Liver (tissue), 9 donors: Measurements from ENCODE around the gene C1orf52. TPM values are rescaled to one million over a fixed set of nuclear protein-coding genes. Genes with fewer than 3 reads are reported as not detected.

Source experiments
- DNase-seq: peaks from one replicate; pipeline ENCODE4 v3.0.0-alpha.2; 2017; ENCODE audit warnings: low spot score
- H3K27ac ChIP-seq, 2 donors: one replicate each; pipeline ENCODE4 v1.7.0; 2013; ENCODE audit warnings: inconsistent platforms in 2 of 2, low read length in 2 of 2, control low read depth in 1 of 2, low read depth in 1 of 2, mild to moderate bottlenecking in 1 of 2
- H3K27me3 ChIP-seq, 4 donors: one replicate each; pipeline versions ENCODE4 v1.6.1 to v1.7.0; 2013; ENCODE audit warnings: low read length in 3 of 4, inconsistent platforms in 1 of 4, mild to moderate bottlenecking in 1 of 4, moderate library complexity in 1 of 4; ENCODE audit not compliant: control insufficient read depth in 4 of 4, insufficient read depth in 4 of 4
- H3K36me3 ChIP-seq, 4 donors: one replicate each; pipeline versions ENCODE4 v1.6.1 to v1.7.0; 2013; ENCODE audit warnings: low read length in 3 of 4, mild to moderate bottlenecking in 3 of 4, low read depth in 1 of 4, moderate library complexity in 1 of 4; ENCODE audit not compliant: control insufficient read depth in 4 of 4, insufficient read depth in 3 of 4
- H3K4me1 ChIP-seq, 4 donors: one replicate each; pipeline versions ENCODE4 v1.6.1 to v1.7.0; 2013; ENCODE audit warnings: low read length in 3 of 4, mild to moderate bottlenecking in 3 of 4, moderate library complexity in 1 of 4; ENCODE audit not compliant: control insufficient read depth in 4 of 4, insufficient read depth in 4 of 4
- H3K4me3 ChIP-seq, 3 donors: one replicate each; pipeline versions ENCODE4 v1.6.1 to v1.7.0; 2013; ENCODE audit warnings: low read length in 3 of 3, control low read depth in 1 of 3, low read depth in 1 of 3, mild to moderate bottlenecking in 1 of 3
- H3K9ac ChIP-seq, 2 donors: one replicate each; pipeline ENCODE4 v1.7.0; 2013; ENCODE audit warnings: low read length in 2 of 2, mild to moderate bottlenecking in 2 of 2, moderate library complexity in 2 of 2, control low read depth in 1 of 2, low read depth in 1 of 2
- H3K9me3 ChIP-seq, 4 donors: one replicate each; pipeline versions ENCODE4 v1.6.1 to v1.7.0; 2013; ENCODE audit warnings: low read length in 3 of 4; ENCODE audit not compliant: control insufficient read depth in 4 of 4
- EGR1 ChIP-seq, 2 donors: IDR thresholded peaks; 2 replicates each; pipeline ENCODE4 v1.6.1; 2016 to 2018; ENCODE audit warnings: antibody characterized with exemption in 2 of 2, low read depth in 2 of 2
- FOXA1 ChIP-seq: IDR thresholded peaks from 2 replicates; pipeline ENCODE4 v1.6.1; 2016; ENCODE audit warnings: antibody characterized with exemption
- FOXA2 ChIP-seq: IDR thresholded peaks from 2 replicates; pipeline ENCODE4 v1.6.1; 2016; ENCODE audit warnings: antibody characterized with exemption
- GABPA ChIP-seq, 2 donors: IDR thresholded peaks in 1 of 2; conservative IDR thresholded peaks in 1 of 2; 2 replicates each; pipeline ENCODE4 v1.6.1; 2016; ENCODE audit warnings: antibody characterized with exemption in 2 of 2, mild to moderate bottlenecking in 1 of 2, moderate library complexity in 1 of 2
- HNF4A ChIP-seq, 2 donors: conservative IDR thresholded peaks; 2 replicates each; pipeline ENCODE4 v1.6.1; 2016; ENCODE audit warnings: antibody characterized with exemption in 2 of 2, mild to moderate bottlenecking in 2 of 2
- HNF4G ChIP-seq: IDR thresholded peaks from 2 replicates; pipeline ENCODE4 v1.6.1; 2016; ENCODE audit warnings: antibody characterized with exemption
- JUND ChIP-seq, 2 donors: IDR thresholded peaks; 2 replicates each; pipeline ENCODE4 v1.6.1; 2016; ENCODE audit warnings: antibody characterized with exemption in 2 of 2
- NR2F2 ChIP-seq: IDR thresholded peaks from 2 replicates; pipeline ENCODE4 v1.6.1; 2016; ENCODE audit warnings: antibody characterized with exemption
- RAD21 ChIP-seq, 2 donors: IDR thresholded peaks; 2 replicates each; pipeline ENCODE4 v1.6.1; 2016; ENCODE audit warnings: antibody characterized with exemption in 2 of 2, mild to moderate bottlenecking in 2 of 2
- RXRA ChIP-seq, 2 donors: IDR thresholded peaks; 2 replicates each; pipeline ENCODE4 v1.6.1; 2017 to 2018; ENCODE audit warnings: antibody characterized with exemption in 2 of 2, mild to moderate bottlenecking in 1 of 2
- SP1 ChIP-seq: IDR thresholded peaks from 2 replicates; pipeline ENCODE4 v1.6.1; 2018; ENCODE audit warnings: antibody characterized with exemption, mild to moderate bottlenecking
- TAF1 ChIP-seq: conservative IDR thresholded peaks from 2 replicates; pipeline ENCODE4 v1.6.1; 2016; ENCODE audit warnings: antibody characterized with exemption, mild to moderate bottlenecking
- YY1 ChIP-seq: IDR thresholded peaks from 2 replicates; pipeline ENCODE4 v1.6.1; 2016; ENCODE audit warnings: antibody characterized with exemption, mild to moderate bottlenecking
- WGBS: extraction: QIAGEN DNeasy Blood & Tissue Kit; methylation state at CpG from one replicate; pipeline ENCODE4 v1.1.7; 2013; 5-methylcytosine and 5-hydroxymethylcytosine counted together
- polyA plus RNA-seq, 2 donors: library from polyadenylated mRNA; stranded (reverse) in 1 of 2; unstranded in 1 of 2; fragments of 200-250 nt in 1 of 2; fragments of >200 nt in 1 of 2; fragmentation: Nextera tagmentation in 1 of 2; extraction: Ambion mirVana in 1 of 2; gene quantifications; one replicate each; pipeline versions ENCODE4 v1.2.1 to v1.2.3, GENCODE V29; 2013 to 2015
- total RNA-seq, 2 donors: library from RNA; depleted of rRNA; stranded (reverse); fragments of >200 nt; gene quantifications; one replicate each; pipeline ENCODE4 v1.2.3, GENCODE V29; 2014
- TF ChIP-seq, protein P1 (sequence below): IDR thresholded peaks from 2 replicates; pipeline ENCODE4 v1.6.1; 2016; ENCODE audit warnings: antibody characterized with exemption
- TF ChIP-seq, protein P2 (sequence below): IDR thresholded peaks from 2 replicates; pipeline ENCODE4 v1.6.1; 2016; ENCODE audit warnings: antibody characterized with exemption
- TF ChIP-seq, protein P3 (sequence below): IDR thresholded peaks from 2 replicates; pipeline ENCODE4 v1.6.1; 2016; ENCODE audit warnings: antibody characterized with exemption, mild to moderate bottlenecking
- TF ChIP-seq, protein P4 (sequence below): IDR thresholded peaks from 2 replicates; pipeline ENCODE4 v1.6.1; 2016; ENCODE audit warnings: antibody characterized with exemption
- TF ChIP-seq, protein P5 (sequence below): fragments of 150-350 bp; IDR thresholded peaks from 2 replicates; pipeline ENCODE4 v1.5.1; 2017; ENCODE audit warnings: improper control_type of control experiment, low read depth, low read length; ENCODE audit not compliant: missing input control
- donor health status: healthy.
- donor health status: healthy.
- donor health status: healthy.
- donor health status: healthy.
- donor health status: healthy.

The C1orf52 gene
- total and polyA plus RNA-seq, 4 donors = 6.1 to 10.9 (median 7.3) TPM

DNA sequence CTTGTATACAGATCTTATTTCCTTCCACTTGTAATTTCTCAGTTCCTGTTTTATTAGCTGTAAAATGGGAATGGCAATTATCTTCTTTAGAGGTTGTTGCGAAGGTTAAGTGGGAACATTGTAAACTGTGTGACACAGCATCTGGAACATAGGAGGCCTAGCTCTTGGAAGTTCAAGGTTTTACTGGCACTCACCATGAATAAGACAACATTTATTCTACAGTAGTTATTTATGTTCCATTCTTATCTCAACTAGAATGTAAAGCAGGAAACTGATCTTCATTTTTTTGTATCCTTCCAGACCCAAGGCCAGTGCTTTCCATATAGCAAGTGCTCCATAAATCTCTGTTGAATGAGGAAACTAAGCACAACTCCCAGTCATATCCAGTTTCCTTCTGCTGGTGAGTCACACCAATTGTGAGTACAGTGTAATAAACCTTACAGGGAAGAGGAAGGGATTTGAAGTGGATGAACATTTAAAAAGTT, 15.5 kb upstream of the C1orf52 start:
- Histone ChIP-seq H3K27me3 (no peaks in the 10 kb centered on the region), H3K9ac (peak overlapping the region in 1 of 2 donors; percentile 96), H3K4me1 (peaks cover 1 to 35% (median 22%) of the 10 kb centered on the region in 4 donors), H3K36me3 (peaks cover 0 to 4% (median 0%) of the 10 kb centered on the region in 4 donors), H3K4me3 (peak overlapping the region in 2 of 3 donors; percentile 80 to 95), H3K9me3 (no peaks in the 10 kb centered on the region), H3K27ac (peak overlapping the region; percentile 23 to 90)
- no peak for DNase-seq
- TF ChIP-seq GABPA (IDR thresholded peaks at IDR 0.05 in 1 of 2, conservative IDR thresholded peaks at IDR 0.05 in 1 of 2) (no peak), JUND (IDR thresholded peaks at IDR 0.05) (peak in 1 of 2 donors; percentile 32)
- 66% methylated on average over 1 of the region's 1 CpG for WGBS

DNA sequence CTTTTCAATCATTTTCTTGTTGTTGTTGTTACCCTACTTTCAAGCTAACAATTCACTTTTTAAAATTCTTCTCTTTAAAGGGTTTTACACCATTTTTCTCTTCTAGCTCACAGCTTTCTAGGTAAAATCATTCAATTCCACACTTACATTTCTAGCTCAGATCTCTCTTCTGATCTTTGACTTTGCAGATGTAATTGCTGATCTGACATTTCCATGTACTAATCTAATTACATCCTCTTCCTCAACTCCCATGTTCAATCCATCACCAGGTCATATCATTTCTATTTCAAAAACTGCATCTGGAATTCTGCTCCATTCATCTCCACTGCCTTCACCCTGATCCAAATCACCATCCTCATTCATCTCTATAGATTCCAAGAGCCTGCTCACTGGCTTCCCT, 13.9 kb upstream of the C1orf52 start:
- Histone ChIP-seq H3K4me3 (no peak overlapping the region), H3K27me3 (no peaks in the 10 kb centered on the region), H3K4me1 (peaks cover 7 to 48% (median 32%) of the 10 kb centered on the region in 4 donors), H3K36me3 (peaks cover 0 to 10% (median 5%) of the 10 kb centered on the region in 4 donors), H3K27ac (no peak overlapping the region), H3K9me3 (no peaks in the 10 kb centered on the region), H3K9ac (no peak overlapping the region)
- DNase-seq = no peak
- TF ChIP-seq EGR1 (IDR thresholded peaks at IDR 0.05; ENCODE audit: low read depth in 2 of 2) = no peak
- no peak for TF ChIP-seq RAD21 (IDR thresholded peaks at IDR 0.05)
- no peak for TF ChIP-seq FOXA1
- TF ChIP-seq, protein P1, sequence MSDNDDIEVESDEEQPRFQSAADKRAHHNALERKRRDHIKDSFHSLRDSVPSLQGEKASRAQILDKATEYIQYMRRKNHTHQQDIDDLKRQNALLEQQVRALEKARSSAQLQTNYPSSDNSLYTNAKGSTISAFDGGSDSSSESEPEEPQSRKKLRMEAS = no peak
- TF ChIP-seq, protein P2, sequence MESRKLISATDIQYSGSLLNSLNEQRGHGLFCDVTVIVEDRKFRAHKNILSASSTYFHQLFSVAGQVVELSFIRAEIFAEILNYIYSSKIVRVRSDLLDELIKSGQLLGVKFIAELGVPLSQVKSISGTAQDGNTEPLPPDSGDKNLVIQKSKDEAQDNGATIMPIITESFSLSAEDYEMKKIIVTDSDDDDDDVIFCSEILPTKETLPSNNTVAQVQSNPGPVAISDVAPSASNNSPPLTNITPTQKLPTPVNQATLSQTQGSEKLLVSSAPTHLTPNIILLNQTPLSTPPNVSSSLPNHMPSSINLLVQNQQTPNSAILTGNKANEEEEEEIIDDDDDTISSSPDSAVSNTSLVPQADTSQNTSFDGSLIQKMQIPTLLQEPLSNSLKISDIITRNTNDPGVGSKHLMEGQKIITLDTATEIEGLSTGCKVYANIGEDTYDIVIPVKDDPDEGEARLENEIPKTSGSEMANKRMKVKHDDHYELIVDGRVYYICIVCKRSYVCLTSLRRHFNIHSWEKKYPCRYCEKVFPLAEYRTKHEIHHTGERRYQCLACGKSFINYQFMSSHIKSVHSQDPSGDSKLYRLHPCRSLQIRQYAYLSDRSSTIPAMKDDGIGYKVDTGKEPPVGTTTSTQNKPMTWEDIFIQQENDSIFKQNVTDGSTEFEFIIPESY = no peak
- no peak for TF ChIP-seq TAF1
- TF ChIP-seq SP1 = no peak
- TF ChIP-seq FOXA2 = no peak
- TF ChIP-seq HNF4A (conservative IDR thresholded peaks at IDR 0.05) = no peak
- no peak for TF ChIP-seq NR2F2
- no peak for TF ChIP-seq GABPA (IDR thresholded peaks at IDR 0.05 in 1 of 2, conservative IDR thresholded peaks at IDR 0.05 in 1 of 2)
- no peak for TF ChIP-seq JUND (IDR thresholded peaks at IDR 0.05)
- TF ChIP-seq, protein P3, sequence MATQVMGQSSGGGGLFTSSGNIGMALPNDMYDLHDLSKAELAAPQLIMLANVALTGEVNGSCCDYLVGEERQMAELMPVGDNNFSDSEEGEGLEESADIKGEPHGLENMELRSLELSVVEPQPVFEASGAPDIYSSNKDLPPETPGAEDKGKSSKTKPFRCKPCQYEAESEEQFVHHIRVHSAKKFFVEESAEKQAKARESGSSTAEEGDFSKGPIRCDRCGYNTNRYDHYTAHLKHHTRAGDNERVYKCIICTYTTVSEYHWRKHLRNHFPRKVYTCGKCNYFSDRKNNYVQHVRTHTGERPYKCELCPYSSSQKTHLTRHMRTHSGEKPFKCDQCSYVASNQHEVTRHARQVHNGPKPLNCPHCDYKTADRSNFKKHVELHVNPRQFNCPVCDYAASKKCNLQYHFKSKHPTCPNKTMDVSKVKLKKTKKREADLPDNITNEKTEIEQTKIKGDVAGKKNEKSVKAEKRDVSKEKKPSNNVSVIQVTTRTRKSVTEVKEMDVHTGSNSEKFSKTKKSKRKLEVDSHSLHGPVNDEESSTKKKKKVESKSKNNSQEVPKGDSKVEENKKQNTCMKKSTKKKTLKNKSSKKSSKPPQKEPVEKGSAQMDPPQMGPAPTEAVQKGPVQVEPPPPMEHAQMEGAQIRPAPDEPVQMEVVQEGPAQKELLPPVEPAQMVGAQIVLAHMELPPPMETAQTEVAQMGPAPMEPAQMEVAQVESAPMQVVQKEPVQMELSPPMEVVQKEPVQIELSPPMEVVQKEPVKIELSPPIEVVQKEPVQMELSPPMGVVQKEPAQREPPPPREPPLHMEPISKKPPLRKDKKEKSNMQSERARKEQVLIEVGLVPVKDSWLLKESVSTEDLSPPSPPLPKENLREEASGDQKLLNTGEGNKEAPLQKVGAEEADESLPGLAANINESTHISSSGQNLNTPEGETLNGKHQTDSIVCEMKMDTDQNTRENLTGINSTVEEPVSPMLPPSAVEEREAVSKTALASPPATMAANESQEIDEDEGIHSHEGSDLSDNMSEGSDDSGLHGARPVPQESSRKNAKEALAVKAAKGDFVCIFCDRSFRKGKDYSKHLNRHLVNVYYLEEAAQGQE = no peak
- no peak for TF ChIP-seq RXRA (IDR thresholded peaks at IDR 0.05)
- TF ChIP-seq YY1 = no peak
- no peak for TF ChIP-seq HNF4G
- TF ChIP-seq, protein P4, sequence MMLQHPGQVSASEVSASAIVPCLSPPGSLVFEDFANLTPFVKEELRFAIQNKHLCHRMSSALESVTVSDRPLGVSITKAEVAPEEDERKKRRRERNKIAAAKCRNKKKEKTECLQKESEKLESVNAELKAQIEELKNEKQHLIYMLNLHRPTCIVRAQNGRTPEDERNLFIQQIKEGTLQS = no peak
- TF ChIP-seq, protein P5, sequence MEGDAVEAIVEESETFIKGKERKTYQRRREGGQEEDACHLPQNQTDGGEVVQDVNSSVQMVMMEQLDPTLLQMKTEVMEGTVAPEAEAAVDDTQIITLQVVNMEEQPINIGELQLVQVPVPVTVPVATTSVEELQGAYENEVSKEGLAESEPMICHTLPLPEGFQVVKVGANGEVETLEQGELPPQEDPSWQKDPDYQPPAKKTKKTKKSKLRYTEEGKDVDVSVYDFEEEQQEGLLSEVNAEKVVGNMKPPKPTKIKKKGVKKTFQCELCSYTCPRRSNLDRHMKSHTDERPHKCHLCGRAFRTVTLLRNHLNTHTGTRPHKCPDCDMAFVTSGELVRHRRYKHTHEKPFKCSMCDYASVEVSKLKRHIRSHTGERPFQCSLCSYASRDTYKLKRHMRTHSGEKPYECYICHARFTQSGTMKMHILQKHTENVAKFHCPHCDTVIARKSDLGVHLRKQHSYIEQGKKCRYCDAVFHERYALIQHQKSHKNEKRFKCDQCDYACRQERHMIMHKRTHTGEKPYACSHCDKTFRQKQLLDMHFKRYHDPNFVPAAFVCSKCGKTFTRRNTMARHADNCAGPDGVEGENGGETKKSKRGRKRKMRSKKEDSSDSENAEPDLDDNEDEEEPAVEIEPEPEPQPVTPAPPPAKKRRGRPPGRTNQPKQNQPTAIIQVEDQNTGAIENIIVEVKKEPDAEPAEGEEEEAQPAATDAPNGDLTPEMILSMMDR = no peak
